ENCODE measurements around the gene MDGA2.

- TF ChIP-seq CTCF (IDR thresholded peaks at IDR 0.05) (no peak), ZFX (IDR thresholded peaks at IDR 0.05; ENCODE audit: borderline replicate concordance) (no peak)
Observed at GRCh38 chr14:47536341-47536740, 139.1 kb downstream of the MDGA2 start.
